SK-N-SH (cell line): Measurements from ENCODE around the gene SEMA3F.

ENCODE experiments used
- CTCF ChIP-seq: fragments of 200-600 bp; sonication (generic); IDR thresholded peaks from 2 replicates; pipeline ENCODE4 v1.6.1; 2017; ENCODE audit warnings: antibody characterized with exemption, mild to moderate bottlenecking, moderate library complexity
- FOXJ3 ChIP-seq: sonication (generic); formaldehyde crosslinking; IDR thresholded peaks from 2 replicates; pipeline ENCODE4 v1.5.1; 2020; ENCODE audit warnings: mild to moderate bottlenecking, missing genetic modification reagents
- MAX ChIP-seq: IDR thresholded peaks from 2 replicates; pipeline ENCODE4 v1.4.0; 2012; ENCODE audit warnings: low read depth
- POLR2AphosphoS5 ChIP-seq: IDR thresholded peaks from 2 replicates; pipeline ENCODE4 v1.6.1; 2012; ENCODE audit warnings: low read depth, low read length
- RFX5 ChIP-seq: IDR thresholded peaks from 2 replicates; pipeline ENCODE4 v1.6.1; 2012; ENCODE audit warnings: mild to moderate bottlenecking, improper control_type of control experiment, low read length
- TF ChIP-seq, protein P1 (sequence below): IDR thresholded peaks from 2 replicates; pipeline ENCODE4; 2012

DNA sequence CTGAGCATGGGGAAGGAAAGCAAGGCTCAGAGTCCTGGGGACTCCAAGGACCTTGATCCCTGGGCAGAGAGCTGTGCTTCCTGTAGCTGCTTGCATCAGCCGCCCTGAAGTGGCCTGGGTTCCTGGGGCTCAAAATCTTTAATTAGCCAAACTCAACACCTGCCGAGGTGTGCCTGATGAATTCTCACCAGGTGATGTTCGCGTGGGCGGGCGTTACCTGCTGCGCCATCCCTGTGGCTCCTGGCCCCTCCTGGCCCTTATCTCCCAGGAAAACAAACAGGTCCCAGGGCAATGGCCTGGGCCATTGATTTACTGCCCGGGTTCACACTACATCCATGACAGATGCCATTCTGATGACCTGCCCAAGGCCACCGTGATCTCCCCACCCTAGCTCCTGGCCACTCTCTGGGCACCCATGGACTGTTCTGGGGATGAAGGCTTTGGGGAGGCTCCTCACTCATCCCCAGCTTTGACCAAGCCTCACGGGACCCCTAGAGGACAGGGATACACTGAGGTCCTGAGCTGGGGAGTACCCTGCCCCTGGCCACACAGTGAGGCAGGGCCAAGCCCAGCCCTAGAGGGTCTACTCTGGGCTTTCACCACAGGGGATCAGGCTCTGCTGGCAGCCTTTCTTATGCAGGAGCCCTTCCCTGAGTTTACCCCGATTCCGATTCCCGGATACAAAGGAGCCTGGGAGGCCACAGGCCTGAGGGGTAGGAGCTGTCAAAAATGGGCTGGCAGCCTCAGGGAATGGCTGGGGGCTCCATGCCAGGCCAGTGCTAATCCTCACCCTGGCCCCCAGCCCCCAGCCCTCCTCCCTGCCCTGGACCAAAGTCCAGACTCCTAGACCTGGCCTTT, 55.6 kb downstream of the SEMA3F start:
- no peak for TF ChIP-seq CTCF
- no peak for TF ChIP-seq FOXJ3 (CRISPR knock-in tag)
- TF ChIP-seq POLR2AphosphoS5, result no peak
- no peak for TF ChIP-seq RFX5
- TF ChIP-seq, protein P1, sequence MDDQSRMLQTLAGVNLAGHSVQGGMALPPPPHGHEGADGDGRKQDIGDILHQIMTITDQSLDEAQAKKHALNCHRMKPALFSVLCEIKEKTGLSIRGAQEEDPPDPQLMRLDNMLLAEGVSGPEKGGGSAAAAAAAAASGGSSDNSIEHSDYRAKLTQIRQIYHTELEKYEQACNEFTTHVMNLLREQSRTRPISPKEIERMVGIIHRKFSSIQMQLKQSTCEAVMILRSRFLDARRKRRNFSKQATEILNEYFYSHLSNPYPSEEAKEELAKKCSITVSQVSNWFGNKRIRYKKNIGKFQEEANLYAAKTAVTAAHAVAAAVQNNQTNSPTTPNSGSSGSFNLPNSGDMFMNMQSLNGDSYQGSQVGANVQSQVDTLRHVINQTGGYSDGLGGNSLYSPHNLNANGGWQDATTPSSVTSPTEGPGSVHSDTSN, result no peak
- no peak for TF ChIP-seq MAX
